Prostate gland (tissue), 2 donors: ENCODE results near the gene PRR12. TPM values are rescaled to one million over a fixed set of nuclear protein-coding genes. Genes with fewer than 3 reads are reported as not detected.

Experiments used
- DNase-seq: peaks from one replicate; pipeline ENCODE4 v3.0.0-alpha.2; 2019; ENCODE audit warnings: low spot score
- H3K27ac ChIP-seq, 2 donors: fragments of 200-600 bp; sonication (generic); 2 replicates each; pipeline ENCODE4 v1.5.1; 2017 to 2019
- H3K27me3 ChIP-seq: fragments of 200-600 bp; sonication (generic); replicated peaks from 2 replicates; pipeline ENCODE4 v1.5.1; 2019; ENCODE audit not compliant: insufficient read depth
- H3K36me3 ChIP-seq, 2 donors: fragments of 200-600 bp; sonication (generic); 1 replicate in 1 of 2; 2 replicates in 1 of 2; pipeline versions ENCODE4 v1.5.1 to v1.8.1; 2017 to 2019
- H3K4me1 ChIP-seq: fragments of 200-600 bp; sonication (generic); replicated peaks from 2 replicates; pipeline ENCODE4 v1.5.1; 2019
- H3K4me3 ChIP-seq, 2 donors: fragments of 200-600 bp; sonication (generic); 2 replicates each; pipeline ENCODE4 v1.5.1; 2017 to 2019
- H3K9me3 ChIP-seq: fragments of 200-600 bp; sonication (generic); 2 replicates; pipeline ENCODE4 v1.5.1; 2017
- CTCF ChIP-seq, 4 experiments: fragments of 200-600 bp in 2 of 4; fragments of 450-650 bp in 2 of 4; sonication (generic) in 2 of 4; IDR thresholded peaks; 1 replicate in 3 of 4; 2 replicates in 1 of 4; pipeline ENCODE4 v1.5.1; 2016 to 2019; ENCODE audit warnings: antibody characterized with exemption in 4 of 4, mild to moderate bottlenecking in 2 of 4, moderate library complexity in 2 of 4
- POLR2A ChIP-seq: fragments of 450-650 bp; IDR thresholded peaks from one replicate; pipeline ENCODE4 v1.6.1; 2016; ENCODE audit warnings: antibody characterized with exemption, mild to moderate bottlenecking
- POLR2AphosphoS5 ChIP-seq: sonication (generic); formaldehyde crosslinking; IDR thresholded peaks from one replicate; pipeline ENCODE4 v1.6.1; 2017; ENCODE audit warnings: antibody characterized with exemption
- WGBS: methylation state at CpG from one replicate; pipeline ENCODE4 v1.1.5; 2018; 5-methylcytosine and 5-hydroxymethylcytosine counted together
- intact Hi-C: fragments of 100-400 bp; cut with DNase I; formaldehyde crosslinking; loops from one replicate; pipeline ENCODE4 v1.14.2; 2022
- total RNA-seq, 2 donors: library from RNA; depleted of rRNA; stranded (reverse); fragments of >200 nt; gene quantifications; one replicate each; pipeline ENCODE4 v1.1.0, GENCODE V29; 2016

Gene PRR12
- total RNA-seq, 2 donors from 2014 or later, result 24.0 to 41.9 TPM

GRCh38 chr19:49609499-49610092, 18.6 kb downstream of the PRR12 start:
- WGBS, result 96% methylated on average over 12 of the region's 12 CpGs
- DNase-seq, result no peak
- TF ChIP-seq POLR2A (no peak), CTCF (IDR thresholded peaks at IDR 0.05) (no peak), POLR2AphosphoS5 (no peak)
- no peak overlapping the region for H3K27ac ChIP-seq
- intact Hi-C loops, result no loop called here
- H3K27me3 ChIP-seq, result no peaks in the 10 kb centered on the region
- peaks cover 0 to 5% of the 10 kb centered on the region in 2 donors for H3K36me3 ChIP-seq
- H3K4me3 ChIP-seq, result no peak overlapping the region
- H3K4me1 ChIP-seq, result peaks cover 6% of the 10 kb centered on the region
- H3K9me3 ChIP-seq, result no peaks in the 10 kb centered on the region

- H3K27me3 ChIP-seq, result no peaks in the 10 kb centered on the region
- peaks cover 6% of the 10 kb centered on the region for H3K4me1 ChIP-seq
- intact Hi-C loops, result no loop called here
- H3K27ac ChIP-seq, result peak overlapping the region; percentile 37 to 43
- H3K9me3 ChIP-seq, result no peaks in the 10 kb centered on the region
- 63% methylated on average over 4 of the region's 4 CpGs for WGBS
- peaks cover 11 to 18% of the 10 kb centered on the region in 2 donors for H3K36me3 ChIP-seq
- TF ChIP-seq CTCF (IDR thresholded peaks at IDR 0.05) (no peak), POLR2A (no peak), POLR2AphosphoS5 (peak; percentile 65)
- no peak overlapping the region for H3K4me3 ChIP-seq
- peak; percentile 40 for DNase-seq
These were observed 22.4 kb downstream of the PRR12 start for GRCh38 chr19:49613374-49613773.

GRCh38 chr19:49614096-49614833, 23.3 kb downstream of the PRR12 start:
- H3K4me1 ChIP-seq, result peaks cover 6% of the 10 kb centered on the region
- intact Hi-C loops, result no loop called here
- H3K27me3 ChIP-seq, result no peaks in the 10 kb centered on the region
- H3K9me3 ChIP-seq, result no peaks in the 10 kb centered on the region
- H3K27ac ChIP-seq, result peak overlapping the region; percentile 37 to 43
- TF ChIP-seq POLR2A, result no peak
- TF ChIP-seq POLR2AphosphoS5, result no peak
- TF ChIP-seq CTCF (IDR thresholded peaks at IDR 0.05), result no peak
- H3K36me3 ChIP-seq, result peaks cover 11 to 17% of the 10 kb centered on the region in 2 donors
- WGBS, result 80% methylated on average over 19 of the region's 19 CpGs
- no peak overlapping the region for H3K4me3 ChIP-seq
- DNase-seq, result no peak

GRCh38 chr19:49615861-49616260, 24.9 kb downstream of the PRR12 start:
- TF ChIP-seq POLR2A (no peak), POLR2AphosphoS5 (no peak), CTCF (IDR thresholded peaks at IDR 0.05) (no peak)
- Histone ChIP-seq H3K9me3 (no peaks in the 10 kb centered on the region), H3K27ac (no peak overlapping the region), H3K27me3 (no peaks in the 10 kb centered on the region), H3K4me3 (no peak overlapping the region), H3K36me3 (peaks cover 13 to 17% of the 10 kb centered on the region in 2 donors), H3K4me1 (peaks cover 6% of the 10 kb centered on the region)
- no peak for DNase-seq
- 95% methylated on average over 16 of the region's 23 CpGs for WGBS
- intact Hi-C loops, result no loop called here

- DNase-seq, result no peak
- Histone ChIP-seq H3K4me1 (peaks cover 6% of the 10 kb centered on the region), H3K4me3 (no peak overlapping the region), H3K36me3 (peaks cover 13 to 17% of the 10 kb centered on the region in 2 donors), H3K9me3 (no peaks in the 10 kb centered on the region), H3K27me3 (no peaks in the 10 kb centered on the region), H3K27ac (no peak overlapping the region)
- WGBS, result 93% methylated on average over 7 of the region's 7 CpGs
- TF ChIP-seq CTCF (IDR thresholded peaks at IDR 0.05) (no peak), POLR2AphosphoS5 (no peak), POLR2A (no peak)
- intact Hi-C loops, result no loop called here
These were observed 25.6 kb downstream of the PRR12 start for GRCh38 chr19:49616532-49616931.
